A204.1 (cell line): Measurements from ENCODE around the gene OPHN1.
"Not testable (repeated sequence)": the region's sequence is repeated elsewhere in the genome, so short reads cannot be mapped to it uniquely, and the experiment has no call there.

ENCODE experiments used
- FAIRE-seq: peaks from 2 replicates; lab custom pipeline; 2012; peaks lifted over from hg19 to GRCh38; lab: Jason Lieb, UNC

Gene OPHN1

GRCh38 chrX:68421636-68422035, 11.7 kb downstream of the OPHN1 start:
- no peak for FAIRE-seq

GRCh38 chrX:68420559-68420958, 12.7 kb downstream of the OPHN1 start:
- no peak for FAIRE-seq

DNA sequence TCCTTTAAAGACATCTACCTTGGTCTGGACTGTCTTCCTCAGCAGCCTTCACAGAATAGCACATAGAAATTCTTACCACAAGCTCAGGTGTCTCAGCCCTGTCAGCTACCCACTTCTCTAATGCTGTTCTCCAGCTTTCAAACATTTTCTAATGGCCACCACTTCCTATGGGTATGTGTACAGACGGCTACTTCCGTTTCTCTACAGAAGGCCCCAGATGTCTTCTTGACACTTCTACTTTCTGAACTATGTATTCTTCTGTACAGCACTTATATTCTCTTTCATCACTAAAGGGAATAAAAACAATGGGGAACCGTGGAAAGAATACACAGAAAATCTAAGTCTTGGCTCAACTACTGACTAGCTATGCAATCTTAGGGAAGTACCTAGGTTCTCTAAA, 13.3 kb downstream of the OPHN1 start:
- FAIRE-seq = no peak

- no peak for FAIRE-seq
Measured at GRCh38 chrX:68417651-68418050, 15.6 kb downstream of the OPHN1 start.

GRCh38 chrX:68416592-68416991, 16.7 kb downstream of the OPHN1 start:
- FAIRE-seq = no peak

- no peak for FAIRE-seq
Measured at GRCh38 chrX:68415316-68415715, 18.0 kb downstream of the OPHN1 start.

GRCh38 chrX:68413254-68413653, 20.0 kb downstream of the OPHN1 start:
- no peak for FAIRE-seq

- no peak for FAIRE-seq
Measured at GRCh38 chrX:68411729-68412128, 21.6 kb downstream of the OPHN1 start.

DNA sequence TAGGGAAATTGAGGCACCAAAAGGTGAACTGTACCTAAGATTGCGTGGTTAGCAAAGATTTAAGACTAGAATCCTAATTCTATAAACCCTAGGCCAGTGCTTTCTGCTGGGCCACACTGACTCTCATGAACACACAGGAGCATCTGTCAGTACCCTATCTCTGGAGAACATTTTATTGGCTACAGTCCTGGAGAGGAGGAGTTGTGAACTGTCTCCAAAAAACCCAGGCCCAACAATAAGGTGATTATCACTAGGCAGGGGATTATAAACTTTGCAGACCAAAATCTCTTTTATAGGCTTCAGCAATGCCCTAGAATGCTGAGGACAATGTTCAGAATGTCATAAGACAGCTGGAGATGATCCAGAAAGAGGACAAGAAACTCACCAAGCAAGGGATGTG, 24.1 kb downstream of the OPHN1 start:
- FAIRE-seq = no peak

- no peak for FAIRE-seq
Measured at GRCh38 chrX:68403522-68403921, 29.8 kb downstream of the OPHN1 start.

DNA sequence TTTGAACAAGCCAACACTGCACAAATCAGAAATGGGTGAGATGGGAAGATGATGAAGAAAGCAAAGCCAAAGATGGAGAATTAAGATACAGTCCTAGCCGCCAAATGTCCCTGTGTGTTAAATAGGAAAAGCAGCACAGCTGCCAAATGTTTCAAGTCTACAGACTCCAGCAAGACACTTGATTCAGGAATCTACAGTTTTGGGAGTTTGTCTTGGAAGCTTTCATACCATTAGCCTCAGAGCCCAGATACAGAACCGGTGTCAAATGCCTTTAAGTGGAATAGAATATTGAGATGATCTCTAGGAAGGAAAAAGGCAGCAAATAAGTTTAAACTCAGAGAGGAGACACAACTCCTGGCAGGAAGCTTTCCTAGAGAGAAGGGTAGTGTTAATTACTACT, 30.3 kb downstream of the OPHN1 start:
- no peak for FAIRE-seq

DNA sequence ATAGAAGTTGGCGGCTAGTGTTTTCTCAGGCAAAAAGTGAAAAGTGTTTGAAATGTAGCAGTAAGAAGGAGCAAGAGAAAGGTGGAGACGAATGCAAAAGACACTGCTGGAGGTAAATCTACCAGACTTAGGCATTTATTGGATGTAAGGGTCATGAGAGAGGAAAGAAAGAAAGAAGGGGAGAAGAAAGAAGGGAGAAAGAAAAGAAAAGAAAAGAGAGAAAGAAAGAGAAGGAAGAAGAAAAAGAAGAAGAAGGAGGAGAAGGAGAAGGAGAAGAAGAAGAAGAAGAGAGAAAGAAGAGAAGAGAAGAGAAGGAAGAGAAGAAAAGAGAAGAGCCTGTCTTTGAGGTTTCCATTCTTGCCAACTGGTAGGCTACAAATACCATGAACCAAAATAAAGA, 31.2 kb downstream of the OPHN1 start:
- no peak for FAIRE-seq

- FAIRE-seq = no peak
Measured at GRCh38 chrX:68398291-68398690, 35.0 kb downstream of the OPHN1 start.

DNA sequence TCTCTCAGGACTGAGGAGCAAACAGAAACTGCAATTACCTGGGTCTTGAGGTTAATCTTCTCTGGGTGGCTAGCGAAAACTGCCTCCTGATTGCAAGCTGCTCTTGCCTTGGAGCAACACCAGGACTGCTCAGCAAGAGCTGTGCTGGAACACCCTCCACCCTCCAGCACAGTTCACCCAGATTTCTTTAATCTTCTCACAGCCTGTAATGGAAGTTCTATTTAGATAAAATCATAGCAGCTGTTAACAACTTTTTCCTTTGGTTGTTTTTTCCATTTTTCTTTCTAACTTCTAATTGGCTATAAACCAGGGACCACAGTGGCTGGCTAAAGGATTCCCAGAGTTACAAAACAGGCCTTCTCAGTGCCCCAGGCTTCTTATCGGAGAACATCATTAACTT, 36.3 kb downstream of the OPHN1 start:
- no peak for FAIRE-seq

GRCh38 chrX:68389419-68389960, 43.8 kb downstream of the OPHN1 start:
- not testable (repeated sequence) for FAIRE-seq

DNA sequence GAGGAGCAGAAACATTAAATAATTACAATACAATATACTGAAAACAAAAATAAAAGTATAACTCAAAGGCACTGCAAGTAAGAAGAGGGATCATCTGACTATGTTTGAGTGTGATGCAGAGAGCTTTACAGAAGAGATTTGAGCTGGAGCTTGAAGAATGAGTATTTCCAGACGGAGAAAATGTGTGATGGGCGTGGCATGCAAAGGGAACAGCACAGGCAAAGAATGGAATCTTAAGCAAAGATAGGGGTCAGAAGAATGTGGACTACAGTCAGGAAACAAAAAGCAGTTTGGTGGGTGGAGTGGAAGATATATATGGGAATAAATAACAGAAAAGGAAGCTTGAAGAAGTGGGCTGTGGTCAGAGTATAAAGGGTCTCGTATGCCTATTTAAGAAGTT, 45.5 kb downstream of the OPHN1 start:
- no peak for FAIRE-seq

- FAIRE-seq = no peak
Measured at GRCh38 chrX:68383540-68383939, 49.8 kb downstream of the OPHN1 start.

GRCh38 chrX:68377579-68377978, 55.7 kb downstream of the OPHN1 start:
- not testable (repeated sequence) for FAIRE-seq

- FAIRE-seq = no peak
Measured at GRCh38 chrX:68376373-68376772, 56.9 kb downstream of the OPHN1 start.

DNA sequence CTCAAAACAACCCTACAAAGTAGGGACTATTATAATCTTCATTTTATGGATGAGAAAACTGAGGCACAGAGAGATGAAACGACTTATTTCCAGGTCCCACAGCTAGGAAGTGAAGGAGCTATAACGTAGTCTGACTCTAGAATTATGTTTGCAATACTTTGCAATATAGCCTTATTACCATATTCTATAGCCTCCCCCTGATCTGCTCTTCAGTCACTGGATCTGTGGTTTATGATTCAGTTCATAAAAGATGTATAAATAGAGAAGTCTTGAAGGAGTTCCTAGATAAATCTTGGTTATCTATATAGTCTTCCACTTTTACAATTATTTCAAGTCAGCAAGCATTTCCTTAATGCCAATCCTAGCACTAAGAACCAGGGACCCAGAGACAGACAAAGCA, 57.5 kb downstream of the OPHN1 start:
- FAIRE-seq = no peak

GRCh38 chrX:68372665-68373064, 60.6 kb downstream of the OPHN1 start:
- FAIRE-seq = no peak

DNA sequence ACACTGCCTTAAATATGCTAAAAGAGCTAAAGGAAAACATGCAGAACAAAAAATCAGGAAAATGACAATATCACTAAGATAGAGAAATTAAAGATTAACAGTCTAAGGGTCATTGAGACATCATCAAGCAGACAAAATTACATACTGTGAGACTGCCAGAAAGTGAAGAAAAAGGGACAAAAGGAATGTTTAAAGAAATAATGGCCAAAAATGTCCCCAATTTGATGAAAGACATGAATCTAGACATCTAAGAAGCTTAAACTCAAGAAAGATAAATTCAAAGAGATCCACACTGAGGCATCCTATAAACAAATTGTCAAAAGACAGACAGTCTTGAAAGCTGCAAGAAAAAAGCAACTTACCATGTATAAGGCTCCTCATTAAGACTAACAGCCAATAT, 63.7 kb downstream of the OPHN1 start:
- FAIRE-seq = no peak

DNA sequence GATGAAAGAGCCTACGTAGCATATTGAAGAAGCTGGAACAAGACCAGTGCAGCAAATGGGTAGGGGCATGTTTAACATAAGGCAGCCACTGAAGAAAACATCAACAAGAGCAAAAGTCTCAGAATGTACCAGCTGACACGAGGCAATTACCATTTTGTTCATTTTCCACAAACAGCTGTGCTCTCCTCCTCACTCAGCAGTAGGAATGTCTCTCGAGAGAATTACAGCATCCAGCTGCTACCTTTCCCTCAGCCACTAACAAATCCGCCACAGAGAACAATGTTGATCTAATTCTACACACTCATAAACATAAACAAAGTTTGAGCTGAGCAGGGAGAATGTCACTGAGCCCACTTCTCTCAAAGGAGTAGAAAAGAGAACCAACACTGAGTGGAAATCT, 68.0 kb downstream of the OPHN1 start:
- FAIRE-seq = no peak

GRCh38 chrX:68363984-68364383, 69.3 kb downstream of the OPHN1 start:
- no peak for FAIRE-seq

GRCh38 chrX:68358679-68359078, 74.6 kb downstream of the OPHN1 start:
- FAIRE-seq = no peak
